Measurements from ENCODE around the gene GSTT4.
"Not testable (repeated sequence)": the region's sequence is repeated elsewhere in the genome, so short reads cannot be mapped to it uniquely, and the experiment has no call there.

Gene GSTT4

DNA sequence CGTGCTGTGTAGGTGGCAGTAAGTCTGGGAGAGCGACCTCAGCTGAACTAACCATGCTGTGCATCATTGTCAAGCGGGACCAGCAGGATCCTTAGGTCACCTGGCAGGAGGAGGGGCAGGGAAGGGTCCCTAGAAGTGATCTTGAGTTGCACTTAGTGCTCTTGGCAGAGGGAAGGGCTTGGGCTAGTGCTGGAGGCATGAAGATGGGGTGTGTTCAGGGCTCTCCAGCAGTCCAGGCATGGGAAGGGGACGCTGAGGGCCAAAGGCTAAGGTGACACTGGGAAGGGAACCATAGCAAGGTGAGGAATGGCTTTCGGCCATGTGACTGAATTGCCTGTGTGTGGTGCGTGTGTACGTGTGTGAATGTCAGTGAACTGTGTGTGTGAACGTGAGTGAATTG is 19.2 kb downstream of the GSTT4 start:
- not testable (repeated sequence) for DNase-seq

DNA sequence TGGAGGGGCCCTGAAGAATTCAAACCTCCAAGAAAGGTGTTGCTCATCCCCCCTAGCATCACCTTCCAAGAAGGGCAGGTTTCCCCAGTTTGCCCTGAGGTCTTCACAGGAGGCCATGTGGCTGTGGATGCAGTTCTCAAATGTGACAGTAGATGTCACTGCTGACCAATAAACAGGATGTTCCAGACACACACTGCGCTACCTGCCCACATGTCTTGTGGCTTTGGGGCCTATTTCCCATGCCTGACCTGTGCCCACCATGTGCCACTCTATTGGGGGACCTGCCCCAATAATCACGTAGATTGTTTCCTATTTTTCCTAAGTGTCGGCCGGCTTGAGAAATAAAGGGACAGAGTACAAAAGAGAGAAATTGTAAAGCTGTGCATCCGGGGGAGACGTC is 20.8 kb downstream of the GSTT4 start:
- no peak for DNase-seq

GRCh38 chr22:23980567-23980966 is 24.7 kb downstream of the GSTT4 start:
- DNase-seq, result not testable (repeated sequence)

GRCh38 chr22:23979557-23980240 is 25.6 kb downstream of the GSTT4 start, which contains the start of gene GSTT2:
TSS of gene GSTT2 (plus strand) at chr22:23980134.
- not testable (repeated sequence) for DNase-seq

DNA sequence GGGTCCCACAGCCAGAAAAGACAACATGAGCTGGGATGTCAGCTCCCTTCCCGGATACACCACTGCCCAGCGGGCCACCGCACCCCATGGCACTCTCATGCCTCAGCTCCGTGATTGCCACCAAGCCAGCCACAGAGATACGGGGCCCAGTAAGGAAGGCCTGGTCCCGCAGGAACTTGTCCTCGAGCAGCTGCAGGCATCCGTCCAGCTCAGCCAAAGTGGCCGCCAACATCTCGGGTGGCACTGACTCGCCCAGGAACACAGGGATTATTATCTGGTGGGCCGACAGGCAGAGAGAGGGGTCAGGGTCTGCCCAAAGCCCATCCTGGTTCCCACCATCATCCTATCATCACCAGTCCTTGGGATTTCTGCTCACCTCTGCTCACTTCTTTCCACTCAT is 27.9 kb downstream of the GSTT4 start:
- not testable (repeated sequence) for DNase-seq

DNA sequence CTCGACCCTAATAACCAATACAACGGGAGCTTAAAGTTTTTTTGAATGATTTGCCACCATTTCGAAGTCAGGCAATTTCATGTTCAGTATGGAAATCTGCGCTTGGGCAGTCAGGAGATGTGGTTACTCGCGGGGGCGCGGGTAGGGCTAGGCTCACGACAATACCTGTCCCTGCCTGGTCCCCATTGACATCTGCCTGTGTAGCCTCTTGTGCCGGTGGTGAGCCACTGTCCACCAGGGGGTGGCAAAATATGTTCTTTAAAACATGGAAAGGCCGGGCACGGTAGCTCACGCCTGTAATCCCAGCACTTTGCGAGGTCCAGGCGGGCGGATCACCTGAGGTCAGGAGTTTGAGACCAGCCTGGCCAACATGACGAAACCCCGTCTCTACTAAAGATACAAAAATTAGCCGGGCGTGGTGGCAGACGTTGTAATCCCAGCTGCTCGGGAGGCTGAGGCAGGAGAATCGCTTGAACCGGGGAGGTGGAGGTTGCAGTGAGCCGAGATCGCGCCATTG is 30.4 kb downstream of the GSTT4 start:
- not testable (repeated sequence) for DNase-seq

- not testable (repeated sequence) for DNase-seq
Measured at GRCh38 chr22:23974345-23974744, 30.9 kb downstream of the GSTT4 start, which contains the start of gene DDT. TSS of gene DDT (minus strand) at chr22:23974441. CDS start at chr22:23974414, 27 bp downstream.

- DNase-seq, result not testable (repeated sequence)
Measured at GRCh38 chr22:23971927-23972326, 33.3 kb downstream of the GSTT4 start.

DNA sequence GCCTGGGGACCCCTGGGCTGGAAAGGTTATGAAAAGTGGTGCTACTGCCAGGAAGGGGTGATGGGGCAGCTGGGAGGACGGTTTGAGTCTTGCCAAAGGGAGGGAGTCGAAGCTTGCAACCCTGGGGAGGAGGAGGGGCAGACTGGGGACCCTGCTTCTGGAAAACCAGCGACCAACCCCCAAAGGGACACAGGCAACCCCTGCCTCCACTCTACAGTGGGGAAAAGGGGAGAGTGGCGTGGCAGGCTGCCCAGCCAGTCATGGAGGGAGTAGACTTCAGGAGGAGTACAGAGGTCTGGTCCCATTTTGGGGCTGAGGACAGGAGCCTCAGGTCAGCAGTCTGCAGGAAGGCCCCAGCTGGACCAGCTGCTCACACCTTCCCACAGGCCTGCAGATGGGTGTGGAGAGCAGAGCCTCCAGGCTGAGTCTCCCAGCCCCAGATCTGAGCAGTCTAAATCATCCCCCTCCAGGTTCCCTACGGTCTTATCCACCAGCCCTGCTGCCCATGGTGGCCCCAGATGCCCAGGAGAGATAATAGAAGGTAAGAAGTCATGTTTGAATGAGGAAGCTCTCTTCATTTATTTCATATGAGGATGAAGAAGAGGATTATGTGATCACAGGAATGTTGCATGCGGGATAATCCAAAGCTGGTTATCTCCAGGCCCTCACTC is 34.3 kb downstream of the GSTT4 start:
- no peak for DNase-seq

DNA sequence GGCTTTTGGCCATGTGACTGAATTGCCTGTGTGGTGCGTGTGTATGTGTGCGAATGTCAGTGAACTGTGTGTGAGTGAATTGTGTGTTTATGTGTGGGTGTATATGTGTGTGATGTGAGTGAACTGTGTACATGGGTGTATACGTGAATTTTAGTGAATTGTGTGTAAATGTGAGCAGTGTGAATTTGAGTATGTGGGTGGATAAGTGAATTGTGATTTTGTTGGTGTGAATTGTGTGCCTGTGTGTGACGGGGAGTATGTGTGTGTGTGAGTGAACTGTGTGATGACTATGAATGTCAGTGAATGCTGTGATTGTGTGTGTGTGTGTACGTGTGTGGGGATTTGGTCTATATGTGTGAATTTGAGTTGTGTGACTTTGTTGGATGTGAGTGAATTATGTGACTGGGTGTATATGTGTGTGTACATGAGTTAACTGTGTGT is 35.0 kb downstream of the GSTT4 start:
- DNase-seq, result no peak

GRCh38 chr22:23969071-23969470 is 36.2 kb downstream of the GSTT4 start:
- no peak for DNase-seq

GRCh38 chr22:23966568-23966967 is 38.7 kb downstream of the GSTT4 start, which contains the start of gene DDTL:
TSS of gene DDTL (plus strand) at chr22:23966888. CDS start at chr22:23966915, 27 bp downstream.
- DNase-seq, result not testable (repeated sequence)

DNA sequence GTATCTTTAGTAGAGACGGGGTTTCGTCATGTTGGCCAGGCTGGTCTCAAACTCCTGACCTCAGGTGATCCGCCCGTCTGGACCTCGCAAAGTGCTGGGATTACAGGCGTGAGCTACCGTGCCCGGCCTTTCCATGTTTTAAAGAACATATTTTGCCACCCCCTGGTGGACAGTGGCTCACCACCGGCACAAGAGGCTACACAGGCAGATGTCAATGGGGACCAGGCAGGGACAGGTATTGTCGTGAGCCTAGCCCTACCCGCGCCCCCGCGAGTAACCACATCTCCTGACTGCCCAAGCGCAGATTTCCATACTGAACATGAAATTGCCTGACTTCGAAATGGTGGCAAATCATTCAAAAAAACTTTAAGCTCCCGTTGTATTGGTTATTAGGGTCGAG is 39.2 kb downstream of the GSTT4 start:
- not testable (repeated sequence) for DNase-seq

DNA sequence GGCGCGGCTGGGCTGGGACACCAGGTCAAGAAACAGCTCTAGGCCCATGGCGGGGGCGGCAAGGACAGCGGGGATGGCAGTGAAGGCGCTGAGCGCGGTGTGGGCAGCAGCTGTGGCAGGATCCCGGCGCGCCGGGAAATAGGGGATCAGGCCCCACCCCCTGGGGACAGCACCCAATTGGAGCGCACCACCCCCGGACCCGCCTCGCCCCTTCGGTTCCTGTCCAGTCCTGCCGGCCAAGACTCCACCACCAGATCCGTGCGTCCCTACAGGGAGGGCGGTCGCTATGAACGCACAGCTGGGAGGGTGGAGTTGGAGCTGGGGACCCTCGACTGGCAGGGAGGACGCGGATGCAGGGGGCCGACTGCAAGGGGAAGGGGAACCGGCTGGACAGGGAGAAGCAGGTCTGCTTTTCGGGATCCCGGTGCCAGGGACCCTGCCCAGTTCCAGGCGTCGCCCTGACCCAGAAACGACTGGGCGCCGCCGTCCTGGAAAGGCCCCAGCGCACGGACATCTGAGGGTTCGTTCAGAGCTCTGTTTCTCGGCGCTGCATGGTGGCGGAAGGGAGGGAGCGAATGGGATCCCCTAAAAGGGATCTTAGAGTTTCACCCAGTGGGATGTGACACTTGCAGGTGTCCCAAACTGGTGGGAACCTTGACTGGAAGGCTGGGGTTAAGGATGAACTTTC is 44.0 kb downstream of the GSTT4 start, which contains the start of gene GSTT2B:
Gene GSTT2B (minus strand): TSS at position 112 of the 688 bp plus-strand sequence. CDS start 64 bp downstream, at position 48.
- DNase-seq, result not testable (repeated sequence)

DNA sequence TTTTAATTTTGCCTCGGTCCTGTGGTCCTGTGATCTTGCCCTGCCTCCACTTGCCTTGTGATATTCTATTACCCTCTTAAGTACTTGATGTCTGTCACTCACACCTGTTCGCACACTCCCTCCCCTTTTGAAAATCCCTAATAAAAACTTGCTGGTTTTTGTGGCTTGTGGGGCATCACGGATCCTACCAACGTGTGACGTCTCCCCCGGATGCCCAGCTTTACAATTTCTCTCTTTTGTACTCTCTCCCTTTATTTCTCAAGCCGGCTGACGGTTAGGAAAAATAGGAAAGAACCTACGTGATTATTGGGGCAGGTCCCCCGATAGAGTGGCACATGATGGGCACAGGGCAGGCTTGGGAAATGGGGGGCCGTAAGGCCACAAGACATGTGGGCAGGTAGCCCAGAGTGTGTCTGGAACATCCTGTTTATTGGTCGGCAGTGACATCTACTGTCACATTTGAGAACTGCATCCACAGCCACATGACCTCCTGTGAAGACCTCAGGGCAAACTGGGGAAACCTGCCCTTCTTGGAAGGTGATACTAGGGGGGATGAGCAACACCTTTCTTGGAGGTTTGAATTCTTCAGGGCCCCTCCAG is 48.9 kb downstream of the GSTT4 start:
- peak; percentile 85 for DNase-seq

- DNase-seq, result not testable (repeated sequence)
Measured at GRCh38 chr22:23955886-23956285, 49.4 kb downstream of the GSTT4 start.

- not testable (repeated sequence) for DNase-seq
Measured at GRCh38 chr22:23954991-23955305, 50.3 kb downstream of the GSTT4 start.

DNA sequence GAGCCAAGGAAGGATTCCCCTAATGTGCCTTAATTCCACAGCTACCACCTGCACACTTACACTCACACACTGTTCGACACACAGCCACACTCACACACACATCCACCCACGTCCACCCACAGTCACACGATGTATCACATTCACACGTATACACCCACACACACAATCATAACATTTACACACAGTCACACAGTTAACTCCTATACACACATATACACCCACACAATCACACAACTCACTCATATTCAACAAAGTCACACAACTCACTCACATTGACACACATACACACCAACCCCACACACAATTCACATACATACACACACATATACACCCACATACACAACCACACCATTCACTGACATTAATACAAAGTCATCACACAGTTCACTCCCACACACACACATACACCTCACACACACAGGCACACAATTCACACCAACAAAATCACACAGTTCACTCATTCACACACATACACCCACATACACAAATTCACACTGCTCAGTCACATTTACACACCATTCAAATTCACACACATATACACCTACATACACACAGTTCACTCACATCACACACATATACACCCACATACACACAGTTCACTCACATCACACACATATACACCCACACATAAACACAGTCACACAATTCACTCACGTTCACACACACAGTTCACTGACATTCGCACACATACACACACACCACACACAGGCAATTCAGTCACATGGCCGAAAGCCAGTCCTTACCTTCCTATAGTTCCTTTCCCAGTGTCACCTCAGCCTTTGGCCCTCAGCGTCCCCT is 50.9 kb downstream of the GSTT4 start:
- not testable (repeated sequence) for DNase-seq

DNA sequence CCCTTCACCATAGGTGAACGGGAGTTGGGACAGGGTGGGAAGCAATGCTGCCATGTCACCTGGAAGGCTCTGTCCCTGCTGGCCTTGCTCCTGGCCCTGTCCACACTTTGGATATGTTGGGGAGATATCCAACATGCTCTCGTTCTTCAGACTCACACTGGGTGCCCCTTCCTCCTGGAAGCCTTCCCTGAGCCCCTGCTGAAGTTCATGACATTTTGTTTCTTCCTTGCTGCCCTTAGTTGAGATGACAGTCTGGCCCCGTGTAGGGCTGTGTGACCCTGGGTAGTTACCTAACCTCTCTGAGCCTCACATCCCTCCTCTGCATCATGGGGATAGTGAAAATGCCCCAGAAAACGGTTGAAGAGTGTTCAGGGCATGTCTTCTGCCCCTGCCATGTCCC is 51.8 kb downstream of the GSTT4 start:
- not testable (repeated sequence) for DNase-seq

DNA sequence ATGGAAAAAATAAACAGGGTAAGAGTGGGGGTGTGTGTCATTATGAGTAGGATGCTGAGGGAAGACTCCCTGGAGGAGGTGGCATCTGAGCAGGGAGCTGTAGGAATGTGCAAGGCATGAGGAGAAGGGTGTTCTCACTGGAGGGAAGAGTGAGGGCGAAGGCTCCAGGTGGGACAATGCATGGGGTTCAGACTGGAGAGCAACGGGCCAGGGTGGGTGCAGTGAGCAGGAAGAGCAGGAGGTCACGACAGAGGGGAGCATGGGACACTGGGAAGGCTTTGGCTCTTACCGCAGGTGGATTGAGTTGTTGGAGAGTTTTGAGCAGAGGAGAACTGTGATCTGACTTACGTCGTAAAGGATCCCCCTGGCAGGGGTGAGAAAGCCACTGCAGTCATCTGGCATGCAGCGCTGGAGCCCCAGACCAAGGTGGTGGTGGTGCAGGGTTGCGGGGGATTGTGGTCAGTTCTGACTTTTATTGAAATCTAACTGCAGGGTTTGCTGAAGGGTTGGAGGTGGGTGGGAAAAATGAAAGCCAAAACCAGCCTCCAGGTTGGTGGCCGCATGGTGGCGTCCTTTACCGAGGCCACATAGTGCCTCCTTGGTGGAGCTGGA is 52.4 kb downstream of the GSTT4 start:
- not testable (repeated sequence) for DNase-seq

- not testable (repeated sequence) for DNase-seq
Measured at GRCh38 chr22:23951383-23951782, 53.9 kb downstream of the GSTT4 start.

Measured in stimulated activated CD4-positive, alpha-beta T cell treated with anti-CD3 and anti-CD28 coated beads, Interleukin-15, amount 100 ng/mL, for 24 hours (primary cell).